NT2/D1 (cell line): ENCODE data around the gene OGFR.

ENCODE experiments used
- SUZ12 ChIP-seq: IDR thresholded peaks from 2 replicates; pipeline ENCODE4 v1.6.1; 2011; ENCODE audit not compliant: insufficient read length, insufficient read depth; ENCODE audit errors: extremely low read depth
- YY1 ChIP-seq: IDR thresholded peaks from 2 replicates; pipeline ENCODE4 v1.6.1; 2011; ENCODE audit not compliant: insufficient read length, insufficient read depth
- ZNF274 ChIP-seq: IDR thresholded peaks from 2 replicates; pipeline ENCODE4 v1.6.1; 2011; ENCODE audit warnings: mild to moderate bottlenecking, low read depth, low read length

GRCh38 chr20:62822788-62823651 is 18.4 kb downstream of the OGFR start:
- TF ChIP-seq SUZ12 (no peak), YY1 (no peak), ZNF274 (no peak)
